ENCODE results near the gene PRKAR1B.
"Not testable (repeated sequence)": the region's sequence is repeated elsewhere in the genome, so short reads cannot be mapped to it uniquely, and the experiment has no call there.

PRKAR1B gene

GRCh38 chr7:562789-563628 is 164.1 kb downstream of the PRKAR1B start:
- no peak for DNase-seq (ENCODE audit: low read depth in 2 of 3, low spot score in 2 of 3)

- no peak for DNase-seq (ENCODE audit: low read depth in 2 of 3, low spot score in 2 of 3)
Measured at GRCh38 chr7:562374-562675, 164.8 kb downstream of the PRKAR1B start.

GRCh38 chr7:561631-562373 is 165.3 kb downstream of the PRKAR1B start:
- DNase-seq (ENCODE audit: low read depth in 2 of 3, low spot score in 2 of 3) = no peak

- DNase-seq (ENCODE audit: low read depth in 2 of 3, low spot score in 2 of 3) = no peak
Measured at GRCh38 chr7:560966-561630, 166.0 kb downstream of the PRKAR1B start.

GRCh38 chr7:559396-559705 is 167.7 kb downstream of the PRKAR1B start:
- DNase-seq (ENCODE audit: low read depth in 2 of 3, low spot score in 2 of 3) = no peak

- no peak for DNase-seq (ENCODE audit: low read depth in 2 of 3, low spot score in 2 of 3)
Measured at GRCh38 chr7:557558-557881, 169.6 kb downstream of the PRKAR1B start.

GRCh38 chr7:556837-557557 is 170.1 kb downstream of the PRKAR1B start:
- DNase-seq (ENCODE audit: low read depth in 2 of 3, low spot score in 2 of 3) = no peak

- DNase-seq (ENCODE audit: low read depth in 2 of 3, low spot score in 2 of 3) = no peak
Measured at GRCh38 chr7:556291-556826, 170.7 kb downstream of the PRKAR1B start.

GRCh38 chr7:555551-556160 is 171.4 kb downstream of the PRKAR1B start:
- DNase-seq (ENCODE audit: low read depth in 2 of 3, low spot score in 2 of 3) = no peak

- DNase-seq (ENCODE audit: low read depth in 2 of 3, low spot score in 2 of 3) = no peak
Measured at GRCh38 chr7:553636-554111, 173.4 kb downstream of the PRKAR1B start.

- DNase-seq (ENCODE audit: low read depth in 2 of 3, low spot score in 2 of 3) = no peak
Measured at GRCh38 chr7:552868-553635, 174.0 kb downstream of the PRKAR1B start.

- not testable (repeated sequence) for DNase-seq (ENCODE audit: low read depth in 2 of 3, low spot score in 2 of 3)
Measured at GRCh38 chr7:552151-552867, 174.8 kb downstream of the PRKAR1B start.

- not testable (repeated sequence) for DNase-seq (ENCODE audit: low read depth in 2 of 3, low spot score in 2 of 3)
Measured at GRCh38 chr7:551615-551970, 175.5 kb downstream of the PRKAR1B start.

GRCh38 chr7:550881-551614 is 176.0 kb downstream of the PRKAR1B start:
- DNase-seq (ENCODE audit: low read depth in 2 of 3, low spot score in 2 of 3) = no peak

- DNase-seq (ENCODE audit: low read depth in 2 of 3, low spot score in 2 of 3) = no peak
Measured at GRCh38 chr7:549891-550625, 177.0 kb downstream of the PRKAR1B start.

- DNase-seq (ENCODE audit: low read depth in 2 of 3, low spot score in 2 of 3) = no peak
Measured at GRCh38 chr7:549066-549890, 177.8 kb downstream of the PRKAR1B start.

- no peak for DNase-seq (ENCODE audit: low read depth in 2 of 3, low spot score in 2 of 3)
Measured at GRCh38 chr7:548401-548800, 178.7 kb downstream of the PRKAR1B start.
